Heart left ventricle (tissue), 13 donors: ENCODE measurements around the gene RXFP4.

Experiments used
- CTCF ChIP-seq, 12 donors: fragments of 200-600 bp; sonication (generic) in 4 of 12; IDR thresholded peaks; one replicate each; pipeline versions ENCODE4 v1.5.0 to v1.8.0; 2018 to 2022; ENCODE audit warnings: antibody characterized with exemption in 12 of 12, mild to moderate bottlenecking in 5 of 12
- POLR2A ChIP-seq, 2 donors: fragments of 450-650 bp; IDR thresholded peaks; one replicate each; pipeline ENCODE4 v1.6.1; 2017; ENCODE audit warnings: antibody characterized with exemption in 2 of 2, mild to moderate bottlenecking in 2 of 2, moderate library complexity in 2 of 2
- donor health status: ischemic (EF 13 %, LVEDD 7.1; RV severe dilation, severe dysfunction).
- donor health status: DM: no; HTN: yes; CAD: no.
- donor health status: DM: no; HTN: no; CAD: no.
- donor health status: ischemic (EF 25% LVEDD 6.9; RV normal size, moderate dysfunction).
- donor health status: ischemic (EF 25% LVEDD 5.7; RV mildly dilated, moderate dysfunction).
- donor health status: ischemic (EF 35%, LVEDD 5.7; RV mildly dilated, moderate dysfunction).
- donor health status: nonischemic (EF 11% LVEDD 7.7; RV severe dilation, severe dysfunction).
- donor health status: DM: yes; HTN: yes; CAD: no.
- donor health status: PGD.
- donor health status: ischemic (EF 29% LVEDD 5.4; RV normal size, mild dysfunction).
- donor health status: nonischemic (EF 23%, LVEDD 6.1; RV moderate dilation, normal function).

- TF ChIP-seq CTCF (IDR thresholded peaks at IDR 0.05), result peak; percentile 96 to 100 (median 98)
- no peak for TF ChIP-seq POLR2A (IDR thresholded peaks at IDR 0.05)
Observed at GRCh38 chr1:155989242-155990004, 48.0 kb downstream of the RXFP4 start.
